Progenitor cell of endocrine pancreas (in vitro differentiated cells): ENCODE measurements around the gene GP5. TPM values are rescaled to one million over a fixed set of nuclear protein-coding genes. Genes with fewer than 3 reads are reported as not detected.

ENCODE experiments used
- DNase-seq: peaks from one replicate; pipeline ENCODE4 v3.0.0; 2021; ENCODE audit warnings: low spot score; ENCODE audit not compliant: unreplicated experiment
- H3K27ac Mint-ChIP-seq: 2 replicates; pipeline ENCODE4 v1.8.0; 2021; ENCODE audit warnings: mild to moderate bottlenecking, moderate library complexity, mixed read lengths
- H3K27me3 Mint-ChIP-seq: 2 replicates; pipeline ENCODE4 v1.8.0; 2021; ENCODE audit warnings: mixed read lengths
- H3K36me3 Mint-ChIP-seq: 2 replicates; pipeline ENCODE4 v1.8.0; 2022; ENCODE audit warnings: mixed read lengths; ENCODE audit not compliant: insufficient read depth
- H3K4me1 Mint-ChIP-seq: 2 replicates; pipeline ENCODE4 v1.8.0; 2021; ENCODE audit warnings: low read depth, mixed read lengths
- H3K4me3 Mint-ChIP-seq: 2 replicates; pipeline ENCODE4 v1.8.0; 2021; ENCODE audit warnings: low read depth, mild to moderate bottlenecking, moderate library complexity, mixed read lengths
- H3K9me3 Mint-ChIP-seq: 2 replicates; pipeline ENCODE4 v1.8.0; 2021; ENCODE audit warnings: low read depth, mixed read lengths
- total RNA-seq: library from RNA; stranded (reverse); gene quantifications from 2 replicates; pipeline ENCODE4 v1.2.1, GENCODE V29; 2021
- TF ChIP-seq, protein P1 (sequence below): fragments of 200-600 bp; sonication (generic); IDR thresholded peaks from one replicate; pipeline ENCODE4 v1.5.0; 2021; ENCODE audit warnings: antibody characterized with exemption, mild to moderate bottlenecking; ENCODE audit not compliant: unreplicated experiment

GP5 gene
- total RNA-seq, 1 donor from 2014 or later: 0.24 TPM

DNA sequence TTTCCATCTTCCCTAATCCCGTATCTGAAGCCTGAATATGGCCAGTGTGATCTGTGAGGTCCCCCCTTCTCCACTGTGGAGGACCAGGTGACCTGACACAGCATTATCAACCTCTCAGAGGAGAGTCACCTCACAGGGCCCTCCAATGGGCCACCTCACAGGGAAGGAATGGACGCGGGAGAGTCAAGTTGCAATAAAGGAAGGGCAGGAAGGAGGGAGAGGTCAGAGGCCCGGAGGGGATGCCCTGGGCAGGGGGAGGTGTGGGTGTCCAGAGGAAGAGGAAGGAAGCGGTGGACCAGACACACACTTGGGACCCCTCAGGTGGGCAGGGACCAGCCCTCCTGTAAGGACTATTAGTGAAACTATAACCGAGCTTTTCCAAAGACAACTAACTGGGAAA is 14.9 kb downstream of the GP5 start:
- Mint-ChIP-seq H3K9me3 (no peaks in the 10 kb centered on the region), H3K4me3 (no peak overlapping the region), H3K4me1 (peaks cover 7% of the 10 kb centered on the region), H3K27me3 (peaks cover 31% of the 10 kb centered on the region), H3K36me3 (no peaks in the 10 kb centered on the region), H3K27ac (no peak overlapping the region)
- TF ChIP-seq, protein P1, sequence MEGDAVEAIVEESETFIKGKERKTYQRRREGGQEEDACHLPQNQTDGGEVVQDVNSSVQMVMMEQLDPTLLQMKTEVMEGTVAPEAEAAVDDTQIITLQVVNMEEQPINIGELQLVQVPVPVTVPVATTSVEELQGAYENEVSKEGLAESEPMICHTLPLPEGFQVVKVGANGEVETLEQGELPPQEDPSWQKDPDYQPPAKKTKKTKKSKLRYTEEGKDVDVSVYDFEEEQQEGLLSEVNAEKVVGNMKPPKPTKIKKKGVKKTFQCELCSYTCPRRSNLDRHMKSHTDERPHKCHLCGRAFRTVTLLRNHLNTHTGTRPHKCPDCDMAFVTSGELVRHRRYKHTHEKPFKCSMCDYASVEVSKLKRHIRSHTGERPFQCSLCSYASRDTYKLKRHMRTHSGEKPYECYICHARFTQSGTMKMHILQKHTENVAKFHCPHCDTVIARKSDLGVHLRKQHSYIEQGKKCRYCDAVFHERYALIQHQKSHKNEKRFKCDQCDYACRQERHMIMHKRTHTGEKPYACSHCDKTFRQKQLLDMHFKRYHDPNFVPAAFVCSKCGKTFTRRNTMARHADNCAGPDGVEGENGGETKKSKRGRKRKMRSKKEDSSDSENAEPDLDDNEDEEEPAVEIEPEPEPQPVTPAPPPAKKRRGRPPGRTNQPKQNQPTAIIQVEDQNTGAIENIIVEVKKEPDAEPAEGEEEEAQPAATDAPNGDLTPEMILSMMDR: no peak
- DNase-seq: no peak

DNA sequence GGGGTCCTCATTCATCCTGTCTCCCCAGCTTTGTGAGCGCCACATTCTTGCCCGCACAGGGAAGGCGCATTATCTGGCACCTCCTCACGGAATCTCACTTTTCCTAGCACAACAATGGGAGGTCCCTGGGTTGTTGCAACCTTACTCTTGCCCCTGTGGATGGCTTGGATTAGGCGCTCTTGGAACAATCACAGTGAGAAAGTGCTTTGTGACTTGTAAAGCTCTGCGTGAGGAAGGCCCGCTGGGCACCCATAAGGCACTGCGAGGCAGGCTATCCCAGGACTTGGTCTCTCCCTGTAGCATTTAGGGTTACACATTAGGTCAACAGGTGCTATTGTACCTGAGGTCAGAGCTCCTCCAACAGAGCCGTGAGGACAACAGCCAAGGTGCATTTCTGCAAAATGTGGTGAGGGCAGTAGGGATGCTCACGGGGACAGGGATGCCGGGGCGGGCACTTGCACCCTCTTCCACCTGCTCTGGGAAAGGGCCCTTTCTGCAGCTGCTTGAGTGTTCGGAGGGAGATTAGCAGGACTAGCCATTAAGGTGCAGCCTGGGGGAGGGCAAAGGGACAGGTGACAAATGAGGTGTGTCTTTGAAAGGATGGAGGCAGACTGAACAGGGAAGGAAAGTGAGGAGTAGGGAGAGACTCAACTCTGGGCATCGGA is 15.7 kb downstream of the GP5 start:
- no peak for DNase-seq
- Mint-ChIP-seq H3K4me1 (peaks cover 7% of the 10 kb centered on the region), H3K4me3 (no peak overlapping the region), H3K27me3 (peaks cover 34% of the 10 kb centered on the region), H3K9me3 (no peaks in the 10 kb centered on the region), H3K36me3 (no peaks in the 10 kb centered on the region), H3K27ac (no peak overlapping the region)
- TF ChIP-seq, protein P1: no peak

DNA sequence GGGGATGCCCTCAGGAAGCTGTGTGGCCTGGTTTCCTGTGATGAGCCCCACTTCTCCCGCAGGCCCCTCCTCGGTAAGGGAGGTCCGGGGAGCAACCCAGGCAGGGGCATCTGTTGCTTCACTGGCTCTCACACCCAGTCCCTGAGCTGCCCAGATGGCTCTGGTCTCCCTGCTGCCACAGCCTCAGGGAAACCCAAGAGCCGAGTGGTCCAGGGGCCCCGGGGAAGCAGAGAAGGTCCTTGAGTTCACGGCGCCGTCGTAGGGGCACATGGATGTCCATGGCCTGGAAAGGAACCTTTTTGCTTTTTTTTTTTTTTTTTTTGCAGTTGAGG is 16.2 kb downstream of the GP5 start:
- peaks cover 34% of the 10 kb centered on the region for H3K27me3 Mint-ChIP-seq
- H3K36me3 Mint-ChIP-seq: no peaks in the 10 kb centered on the region
- H3K27ac Mint-ChIP-seq: no peak overlapping the region
- TF ChIP-seq, protein P1: no peak
- no peaks in the 10 kb centered on the region for H3K9me3 Mint-ChIP-seq
- peaks cover 7% of the 10 kb centered on the region for H3K4me1 Mint-ChIP-seq
- no peak for DNase-seq
- H3K4me3 Mint-ChIP-seq: no peak overlapping the region

DNA sequence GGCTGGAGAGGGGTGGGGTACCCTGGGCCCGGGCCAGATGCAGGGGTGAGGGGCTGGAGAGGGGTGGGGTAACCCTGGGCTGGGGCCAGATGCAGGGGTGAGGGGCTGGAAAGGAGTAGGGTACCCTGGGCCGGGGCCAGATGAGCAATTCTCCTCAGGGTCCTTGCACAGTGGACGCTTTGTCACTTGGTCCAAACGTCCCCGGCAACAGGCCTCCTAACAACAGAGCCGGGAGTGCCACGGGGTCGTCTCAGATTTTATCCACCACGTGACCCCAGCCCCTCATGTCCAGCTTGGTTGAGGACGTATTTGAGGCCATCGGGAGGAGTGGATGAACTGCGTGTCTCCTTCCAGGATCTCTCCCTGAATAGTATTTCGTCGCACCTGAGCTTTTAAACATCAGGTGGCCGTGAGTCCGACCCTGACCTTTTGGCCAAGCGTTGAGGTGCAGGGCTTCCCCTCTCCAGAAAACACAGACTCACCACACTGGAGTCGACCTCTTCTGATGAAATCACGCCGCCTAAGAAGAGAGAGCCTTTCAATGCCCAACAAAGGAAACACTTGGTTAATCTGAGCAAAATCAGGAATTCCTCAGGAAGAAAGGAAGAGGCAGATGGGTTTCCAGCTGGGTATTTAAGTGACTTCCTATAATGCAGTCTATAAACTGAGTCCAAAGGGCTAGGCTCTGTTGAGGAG is 16.7 kb downstream of the GP5 start:
- Mint-ChIP-seq H3K9me3 (no peaks in the 10 kb centered on the region), H3K27me3 (peaks cover 34% of the 10 kb centered on the region), H3K4me3 (no peak overlapping the region), H3K4me1 (peaks cover 7% of the 10 kb centered on the region), H3K27ac (no peak overlapping the region), H3K36me3 (no peaks in the 10 kb centered on the region)
- no peak for DNase-seq
- TF ChIP-seq, protein P1: no peak

GRCh38 chr3:194381460-194381875 is 17.6 kb downstream of the GP5 start:
- Mint-ChIP-seq H3K9me3 (no peaks in the 10 kb centered on the region), H3K27me3 (peaks cover 30% of the 10 kb centered on the region), H3K36me3 (no peaks in the 10 kb centered on the region), H3K27ac (no peak overlapping the region), H3K4me1 (peaks cover 5% of the 10 kb centered on the region), H3K4me3 (no peak overlapping the region)
- DNase-seq: no peak
- TF ChIP-seq, protein P1: no peak
